WI38 (cell line): ENCODE measurements around the gene GRIN3A.

Experiments
- H3K4me3 ChIP-seq: 2 replicates; pipeline ENCODE4 v1.5.1; 2011; ENCODE audit warnings: low read depth, mild to moderate bottlenecking, control low read depth, low read length
- TF ChIP-seq, protein P1 (sequence below): IDR thresholded peaks from 2 replicates; pipeline ENCODE4 v1.5.1; 2012; ENCODE audit warnings: low read depth, mild to moderate bottlenecking, control low read depth, low read length

Gene GRIN3A

DNA sequence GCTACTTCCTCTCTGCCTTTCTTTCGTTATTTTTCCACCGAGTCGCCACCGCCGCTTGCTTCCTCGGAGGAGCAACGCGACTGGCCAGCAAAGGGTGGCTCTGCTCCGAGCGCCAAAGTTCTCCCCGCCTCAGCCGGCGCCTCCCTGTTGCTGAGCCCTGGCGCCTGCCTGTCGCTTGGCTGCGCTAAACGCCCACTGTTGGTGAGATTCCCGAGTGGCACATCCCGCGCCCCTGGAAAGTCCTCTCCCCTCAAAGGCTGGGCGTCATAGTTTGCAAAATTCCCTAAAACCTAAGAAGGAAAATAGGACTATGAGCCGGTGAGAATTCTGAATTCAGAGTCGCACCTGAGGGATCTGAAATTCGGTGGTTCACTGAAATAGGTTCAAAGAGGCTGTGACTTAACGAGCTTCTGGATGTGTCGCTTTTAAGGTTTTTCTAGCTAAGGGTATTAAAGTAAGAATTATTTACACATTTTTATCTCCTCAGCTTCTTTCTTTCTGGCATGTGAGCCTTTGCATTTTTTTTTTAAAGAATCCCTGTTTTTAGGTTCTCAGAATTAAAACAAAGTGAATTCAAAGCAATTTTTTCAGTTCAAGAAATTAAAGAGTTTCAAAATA is at the start of gene GRIN3A:
Gene GRIN3A (minus strand): TSS at position 82 of the 618 bp plus-strand sequence. CDS start 668 bp downstream, outside the sequence.
- TF ChIP-seq, protein P1, sequence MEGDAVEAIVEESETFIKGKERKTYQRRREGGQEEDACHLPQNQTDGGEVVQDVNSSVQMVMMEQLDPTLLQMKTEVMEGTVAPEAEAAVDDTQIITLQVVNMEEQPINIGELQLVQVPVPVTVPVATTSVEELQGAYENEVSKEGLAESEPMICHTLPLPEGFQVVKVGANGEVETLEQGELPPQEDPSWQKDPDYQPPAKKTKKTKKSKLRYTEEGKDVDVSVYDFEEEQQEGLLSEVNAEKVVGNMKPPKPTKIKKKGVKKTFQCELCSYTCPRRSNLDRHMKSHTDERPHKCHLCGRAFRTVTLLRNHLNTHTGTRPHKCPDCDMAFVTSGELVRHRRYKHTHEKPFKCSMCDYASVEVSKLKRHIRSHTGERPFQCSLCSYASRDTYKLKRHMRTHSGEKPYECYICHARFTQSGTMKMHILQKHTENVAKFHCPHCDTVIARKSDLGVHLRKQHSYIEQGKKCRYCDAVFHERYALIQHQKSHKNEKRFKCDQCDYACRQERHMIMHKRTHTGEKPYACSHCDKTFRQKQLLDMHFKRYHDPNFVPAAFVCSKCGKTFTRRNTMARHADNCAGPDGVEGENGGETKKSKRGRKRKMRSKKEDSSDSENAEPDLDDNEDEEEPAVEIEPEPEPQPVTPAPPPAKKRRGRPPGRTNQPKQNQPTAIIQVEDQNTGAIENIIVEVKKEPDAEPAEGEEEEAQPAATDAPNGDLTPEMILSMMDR: no peak
- H3K4me3 ChIP-seq: no peak within 1 kb of the TSS

DNA sequence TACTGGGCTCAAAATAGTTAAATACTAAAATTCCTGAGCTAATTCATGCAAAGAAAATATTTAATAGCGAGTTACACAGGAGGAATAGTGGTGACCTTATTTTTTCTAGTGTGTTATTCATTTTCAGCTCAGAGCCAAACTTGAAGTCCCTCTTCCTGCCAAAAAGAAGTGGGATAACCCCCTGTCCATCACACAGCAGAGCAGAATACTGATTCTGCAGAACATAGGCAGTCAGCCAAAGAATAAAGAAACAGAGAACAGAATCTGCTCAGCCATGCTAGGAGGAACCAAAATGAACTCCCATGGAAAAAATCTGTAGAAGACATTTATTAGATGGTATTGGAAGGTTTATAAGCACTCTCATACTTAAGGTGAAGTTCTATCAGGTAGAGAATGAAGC is 49.4 kb upstream of the GRIN3A start:
- no peak overlapping the region for H3K4me3 ChIP-seq
- TF ChIP-seq, protein P1: no peak

DNA sequence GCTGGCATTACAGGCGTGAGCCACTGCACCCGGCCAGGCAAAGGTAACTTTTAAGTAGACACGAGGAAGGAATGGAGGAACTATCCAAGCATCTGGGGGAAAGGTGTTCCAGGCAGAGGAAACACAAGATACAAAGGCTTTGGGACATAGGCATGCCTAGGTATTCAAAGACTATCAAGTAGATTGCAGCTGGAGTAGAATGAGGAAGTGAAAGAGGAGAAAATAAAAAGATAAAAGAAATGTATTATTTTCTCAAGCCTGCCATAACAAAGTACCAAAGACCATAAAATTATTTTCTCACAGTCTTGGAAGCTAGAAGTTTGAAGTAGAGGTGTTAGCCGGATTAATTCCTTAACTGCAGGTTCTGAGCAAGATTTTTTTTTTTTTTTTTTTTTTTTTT is 39.9 kb upstream of the GRIN3A start:
- TF ChIP-seq, protein P1: no peak
- no peak overlapping the region for H3K4me3 ChIP-seq

DNA sequence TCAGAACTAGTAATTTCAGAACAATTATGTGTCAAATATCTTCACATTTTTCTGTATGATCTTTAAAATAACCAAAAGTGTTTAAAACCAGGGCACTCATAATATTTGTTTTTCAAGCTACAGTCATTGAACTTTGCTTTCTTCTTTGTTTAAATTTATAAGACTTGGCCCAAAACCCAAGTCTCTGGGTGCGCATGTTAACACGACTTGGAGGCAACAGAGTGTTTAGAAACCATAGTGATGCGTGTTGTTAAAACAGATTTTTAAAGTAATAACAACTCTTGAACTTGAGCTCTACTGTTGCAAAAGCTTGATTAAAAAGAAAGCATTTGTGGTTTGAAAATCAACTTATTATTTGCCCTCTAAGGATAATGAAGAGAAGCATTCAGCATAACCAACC is 26.0 kb upstream of the GRIN3A start:
- TF ChIP-seq, protein P1: no peak

DNA sequence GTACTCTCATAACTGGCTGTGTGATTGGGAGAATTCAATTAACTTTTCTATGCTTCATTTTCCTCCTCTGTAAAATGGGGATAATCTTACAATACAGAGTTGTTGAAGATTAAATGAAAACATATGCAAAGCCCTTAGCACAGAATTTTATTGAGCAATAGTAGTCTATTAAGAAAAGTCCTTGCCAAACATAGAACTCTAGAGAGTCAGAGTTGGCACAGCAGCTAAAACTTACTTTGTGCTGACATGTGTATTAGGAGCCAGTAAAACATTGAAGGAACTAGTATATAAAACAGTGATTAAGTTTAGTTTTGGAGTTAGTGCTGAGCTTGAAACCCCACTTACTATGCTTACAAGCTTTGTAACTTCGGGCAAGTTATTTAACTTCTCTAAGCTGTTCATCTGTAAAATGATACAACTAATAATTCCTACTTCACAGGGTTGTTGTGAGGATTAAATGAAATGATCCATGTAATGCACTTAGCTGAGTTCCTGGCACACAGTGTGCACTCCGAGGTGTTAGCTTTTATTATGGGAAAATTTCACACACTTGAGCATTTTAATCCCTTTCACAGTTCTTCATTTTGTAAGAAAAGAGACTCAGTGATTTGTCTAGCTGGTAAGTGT is 20.0 kb upstream of the GRIN3A start:
- TF ChIP-seq, protein P1: no peak
- no peak overlapping the region for H3K4me3 ChIP-seq

More for the DNA sequence above, 26.0 kb upstream of the GRIN3A start:
- no peak overlapping the region for H3K4me3 ChIP-seq

DNA sequence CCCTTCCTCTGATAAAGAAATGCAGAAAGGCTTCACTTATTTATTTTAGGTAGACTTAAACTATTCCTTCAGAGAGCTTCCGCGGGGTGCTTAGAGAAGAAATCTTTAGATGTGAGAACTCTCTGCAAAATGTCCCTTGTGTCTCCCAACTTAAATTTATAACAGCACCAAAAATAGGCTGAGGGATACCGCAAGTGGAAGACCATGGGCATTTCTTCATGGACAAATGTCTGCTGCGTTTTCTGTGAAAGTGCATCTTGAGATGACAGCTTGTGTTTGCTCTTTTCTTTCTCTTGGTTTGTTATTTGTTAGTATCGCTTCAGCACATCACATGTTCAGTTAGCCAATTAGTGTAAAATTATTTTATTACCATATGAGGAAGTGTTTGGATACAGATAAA is 15.3 kb upstream of the GRIN3A start:
- H3K4me3 ChIP-seq: no peak overlapping the region
- TF ChIP-seq, protein P1: no peak

DNA sequence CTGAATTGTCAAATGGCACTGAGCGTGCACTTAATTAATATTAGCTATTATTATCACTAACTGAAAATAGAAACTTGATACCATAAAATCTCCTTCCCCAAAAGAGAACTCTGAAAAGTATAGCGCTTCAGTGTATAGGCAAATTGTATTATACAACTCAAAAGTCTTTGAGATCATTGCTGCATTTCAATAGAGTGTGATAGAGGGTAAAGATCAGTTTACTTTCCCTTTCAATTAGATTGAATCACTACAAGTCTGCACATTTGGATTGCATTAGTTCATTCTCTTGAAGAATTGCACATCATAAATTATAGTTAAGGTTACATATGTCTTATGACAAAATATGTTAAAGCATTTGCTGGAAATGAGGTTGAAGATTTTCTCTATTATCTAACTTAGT is 13.4 kb upstream of the GRIN3A start:
- TF ChIP-seq, protein P1: no peak
- no peak overlapping the region for H3K4me3 ChIP-seq
